IMR-90 (cell line): Measurements from ENCODE around the gene PDGFC. TPM values are rescaled to one million over a fixed set of nuclear protein-coding genes. Genes with fewer than 3 reads are reported as not detected.
A peak's percentile ranks its signal among the peaks of the same experiment; 100 is the strongest.

ENCODE experiments used
- ATAC-seq: fragments of 200-7000 bp; cut with Tn5 transposase; 2 replicates; pipeline ENCODE4 v1.9.1; 2020; ENCODE audit warnings: low read depth, mild to moderate bottlenecking, moderate library complexity
- BruUV-seq: library from RNA; stranded (reverse); fragments of 400-500 nt; replicated peaks from 2 replicates; lab custom pipeline; 2021; lab: Mats Ljungman, UMichigan
- CTCF ChIA-PET: fragments of 300-600 bp; formaldehyde crosslinking; extraction: SDS; loops from one replicate; lab custom pipeline; 2021; ENCODE audit warnings: antibody characterized with exemption; lab: Yijun Ruan, JAX
- POLR2A ChIA-PET: fragments of 300-600 bp; sonication (Branson Sonifier 250); formaldehyde crosslinking; loops from one replicate; lab custom pipeline; 2022; ENCODE audit warnings: antibody characterized with exemption; ENCODE audit not compliant: unreplicated experiment; lab: Charles Lee
- DNase-seq: peaks from one replicate; pipeline ENCODE4 v3.0.0; 2013
- H2AFZ ChIP-seq: replicated peaks from 2 replicates; pipeline ENCODE3; 2013; ENCODE audit warnings: low read length, mild to moderate bottlenecking; ENCODE audit not compliant: poor library complexity
- H2AK5ac ChIP-seq: 2 replicates; pipeline ENCODE4 v1.6.1; 2013; ENCODE audit warnings: low read depth, low read length, inconsistent platforms
- H2AK9ac ChIP-seq: replicated peaks from 2 replicates; pipeline ENCODE3; 2013; ENCODE audit warnings: mild to moderate bottlenecking, low read depth, low read length, moderate library complexity; ENCODE audit not compliant: poor library complexity
- H2BK120ac ChIP-seq: 2 replicates; pipeline ENCODE4 v1.6.1; 2013; ENCODE audit warnings: low read depth, low read length, inconsistent platforms
- H2BK15ac ChIP-seq: 3 replicates; pipeline ENCODE4 v1.6.1; 2013; ENCODE audit warnings: low read depth, low read length, inconsistent platforms
- H2BK20ac ChIP-seq: 2 replicates; pipeline ENCODE4 v1.6.1; 2013; ENCODE audit warnings: low read depth, mild to moderate bottlenecking, inconsistent platforms, low read length, moderate library complexity
- H2BK5ac ChIP-seq: 2 replicates; pipeline ENCODE4 v1.6.1; 2013; ENCODE audit warnings: mild to moderate bottlenecking, low read depth, low read length, inconsistent platforms; ENCODE audit not compliant: poor library complexity, severe bottlenecking
- H3K14ac ChIP-seq: replicated peaks from 2 replicates; pipeline ENCODE4 v1.6.1; 2013; ENCODE audit warnings: low read depth, low read length, inconsistent platforms
- H3K18ac ChIP-seq: 2 replicates; pipeline ENCODE4 v1.6.1; 2013; ENCODE audit warnings: low read depth, low read length, control low read depth
- H3K23ac ChIP-seq: 2 replicates; pipeline ENCODE4 v1.6.1; 2013; ENCODE audit warnings: low read depth, low read length, inconsistent platforms
- H3K27ac ChIP-seq: 2 replicates; pipeline ENCODE4 v1.5.1; 2013; ENCODE audit warnings: mild to moderate bottlenecking, control low read depth, low read length; ENCODE audit not compliant: insufficient read depth
- H3K27me3 ChIP-seq: 2 replicates; pipeline ENCODE4 v1.6.1; 2013; ENCODE audit warnings: low read length; ENCODE audit not compliant: control insufficient read depth, insufficient read depth
- H3K36me3 ChIP-seq: 2 replicates; pipeline ENCODE4 v1.6.1; 2013; ENCODE audit warnings: low read length, mixed read lengths; ENCODE audit not compliant: control insufficient read depth, insufficient read depth
- H3K4ac ChIP-seq: 2 replicates; pipeline ENCODE4 v1.6.1; 2013; ENCODE audit warnings: low read depth, low read length, inconsistent platforms
- H3K4me1 ChIP-seq: 2 replicates; pipeline ENCODE4 v1.6.1; 2013; ENCODE audit warnings: low read length, mixed read lengths; ENCODE audit not compliant: control insufficient read depth, insufficient read depth
- H3K4me2 ChIP-seq: 2 replicates; pipeline ENCODE4 v1.6.1; 2013; ENCODE audit warnings: low read depth, mild to moderate bottlenecking, control low read depth, low read length, moderate library complexity
- H3K4me3 ChIP-seq: 2 replicates; pipeline ENCODE4 v1.5.1; 2013; ENCODE audit warnings: low read depth, mild to moderate bottlenecking, control low read depth, low read length, moderate library complexity; ENCODE audit not compliant: insufficient read depth
- H3K56ac ChIP-seq: 2 replicates; pipeline ENCODE4 v1.6.1; 2013; ENCODE audit warnings: low read length, inconsistent platforms; ENCODE audit not compliant: insufficient read depth; ENCODE audit errors: extremely low read depth
- H3K79me1 ChIP-seq, 2 experiments: 2 replicates each; pipeline ENCODE4 v1.6.1; 2013; ENCODE audit warnings: low read length in 2 of 2, inconsistent platforms in 1 of 2, low read depth in 1 of 2
- H3K9ac ChIP-seq: 2 replicates; pipeline ENCODE4 v1.6.1; 2013; ENCODE audit warnings: low read depth, low read length, control low read depth
- H3K9me1 ChIP-seq: 2 replicates; pipeline ENCODE4 v1.6.1; 2013; ENCODE audit warnings: low read length, inconsistent platforms; ENCODE audit not compliant: insufficient read depth
- H3K9me3 ChIP-seq: 2 replicates; pipeline ENCODE4 v1.6.1; 2013; ENCODE audit warnings: low read length; ENCODE audit not compliant: control insufficient read depth, insufficient read depth
- H4K20me1 ChIP-seq: 2 replicates; pipeline ENCODE4 v1.6.1; 2013; ENCODE audit warnings: low read length, inconsistent platforms; ENCODE audit not compliant: insufficient read depth
- H4K5ac ChIP-seq: 2 replicates; pipeline ENCODE4 v1.6.1; 2013; ENCODE audit warnings: mild to moderate bottlenecking, low read depth, low read length, control low read depth
- H4K8ac ChIP-seq, 2 experiments: 2 replicates each; pipeline ENCODE4 v1.6.1; 2013; ENCODE audit warnings: low read depth in 2 of 2, low read length in 2 of 2, control low read depth in 1 of 2, inconsistent platforms in 1 of 2
- H4K91ac ChIP-seq: 2 replicates; pipeline ENCODE4 v1.6.1; 2013; ENCODE audit warnings: low read depth, low read length, inconsistent platforms; ENCODE audit not compliant: insufficient read depth
- RCOR1 ChIP-seq: IDR thresholded peaks from 2 replicates; pipeline ENCODE4 v1.6.1; 2012; ENCODE audit warnings: mild to moderate bottlenecking, low read length, improper control_type of control experiment; ENCODE audit not compliant: insufficient replicate concordance
- WGBS, 2 experiments: methylation state at CpG; one replicate each; pipeline versions ENCODE4 v1.1.5 to v1.1.7; 2013; ENCODE audit warnings: missing lambda C conversion rate in 2 of 2; ENCODE audit not compliant: insufficient read length in 1 of 2; ENCODE audit errors: extremely low coverage in 2 of 2; 5-methylcytosine and 5-hydroxymethylcytosine counted together
- dilution Hi-C: fragments of 300-500 bp; cut with HindIII; formaldehyde crosslinking; loops from one replicate; pipeline ENCODE4 v1.14.3; 2018; ENCODE audit warnings: low sequenced_read_pairs; ENCODE audit not compliant: unreplicated experiment
- in situ Hi-C: fragments of 300-500 bp; cut with MboI; formaldehyde crosslinking; loops from 3 replicates; pipeline ENCODE4 v1.14.3; 2019; ENCODE audit warnings: low sequenced_read_pairs, inconsistent platforms, mixed read lengths
- intact Hi-C: fragments of 100-400 bp; cut with micrococcal nuclease; formaldehyde crosslinking; loops from 2 replicates; pipeline ENCODE4 v1.10.0; 2022
- polyA plus RNA-seq, 3 experiments: library from polyadenylated mRNA; depleted of rRNA; stranded (reverse); fragments of >200 nt; gene quantifications; 2 replicates each; pipeline ENCODE4 v1.2.3, GENCODE V29; 2012; ENCODE audit warnings: low replicate concordance in 1 of 3
- total RNA-seq: library from RNA; depleted of rRNA; stranded (reverse); fragments of >200 nt; gene quantifications from 2 replicates; pipeline ENCODE4 v1.2.3, GENCODE V29; 2012
- TF ChIP-seq, protein P1 (sequence below): fragments of 150-350 bp; IDR thresholded peaks from 2 replicates; pipeline ENCODE4 v1.6.1; 2017; ENCODE audit warnings: mild to moderate bottlenecking, antibody characterized with exemption, low read length, low read depth

PDGFC gene
- total and polyA plus RNA-seq, 2 of the 4 experiments (the other 2 are of a cell fraction): 19.8 to 90.7 TPM

DNA sequence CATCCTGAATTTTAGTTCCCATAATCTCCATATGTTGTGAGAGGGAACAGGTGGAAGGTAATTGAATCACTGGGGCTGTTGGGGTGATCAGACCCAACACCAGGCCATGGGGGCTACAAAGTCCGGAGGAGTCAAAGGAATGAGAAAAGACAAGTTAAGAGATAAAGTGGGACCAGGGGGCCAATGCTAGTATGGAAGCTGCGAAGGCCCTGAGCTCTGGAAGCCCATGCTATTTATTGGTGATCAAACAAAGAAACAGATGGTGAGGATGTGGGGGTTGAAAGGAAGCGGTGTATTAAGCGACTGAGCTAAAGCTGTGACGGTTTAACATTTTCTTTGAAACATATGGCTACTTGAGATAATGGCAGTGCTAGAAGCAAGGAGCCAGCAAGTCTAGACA is 132.8 kb downstream of the PDGFC start:
- ChIA-PET POLR2A (no interaction called here), CTCF (no interaction called here)
- no peak overlapping the region for H3K56ac ChIP-seq
- H2AFZ ChIP-seq: no peak overlapping the region
- H3K79me1 ChIP-seq: peaks cover 23 to 24% of the 10 kb centered on the region in 2 experiments; a peak in 3 of 4 replicates
- BruUV-seq: no TSS peak
- ATAC-seq: no peak
- no peak overlapping the region for H3K14ac ChIP-seq
- H3K4me2 ChIP-seq: no peak overlapping the region
- 100% methylated on average over 5 of the region's 5 CpGs; no CpG with 5 or more reads in 1 of the 2 experiments for WGBS, 2 experiments
- peaks cover 28% of the 10 kb centered on the region for H3K9me3 ChIP-seq
- in situ Hi-C loops (no loop called here), dilution Hi-C loops (no loop called here), intact Hi-C loops (no loop called here)
- H2BK120ac ChIP-seq: no peak overlapping the region
- H3K9ac ChIP-seq: no peak overlapping the region
- no peaks in the 10 kb centered on the region for H3K9me1 ChIP-seq
- H3K36me3 ChIP-seq: peaks cover 9% of the 10 kb centered on the region; the same call in 1 of the 2 replicates
- no peak overlapping the region for H2AK5ac ChIP-seq
- DNase-seq: peak; percentile 13
- H3K4me1 ChIP-seq: no peaks in the 10 kb centered on the region
- H2BK20ac ChIP-seq: no peak overlapping the region
- no peak overlapping the region for H2AK9ac ChIP-seq
- H2BK5ac ChIP-seq: no peak overlapping the region
- H3K4ac ChIP-seq: no peak overlapping the region
- no peak overlapping the region for H3K4me3 ChIP-seq
- H3K27ac ChIP-seq: no peak overlapping the region
- no peak overlapping the region for H4K91ac ChIP-seq
- H4K20me1 ChIP-seq: no peaks in the 10 kb centered on the region
- no peak overlapping the region for H3K23ac ChIP-seq
- H2BK15ac ChIP-seq: no peak overlapping the region
- no peaks in the 10 kb centered on the region for H3K27me3 ChIP-seq
- no peak overlapping the region for H3K18ac ChIP-seq
- H4K8ac ChIP-seq: no peak overlapping the region
- peak; percentile 27 for TF ChIP-seq RCOR1
- TF ChIP-seq, protein P1, sequence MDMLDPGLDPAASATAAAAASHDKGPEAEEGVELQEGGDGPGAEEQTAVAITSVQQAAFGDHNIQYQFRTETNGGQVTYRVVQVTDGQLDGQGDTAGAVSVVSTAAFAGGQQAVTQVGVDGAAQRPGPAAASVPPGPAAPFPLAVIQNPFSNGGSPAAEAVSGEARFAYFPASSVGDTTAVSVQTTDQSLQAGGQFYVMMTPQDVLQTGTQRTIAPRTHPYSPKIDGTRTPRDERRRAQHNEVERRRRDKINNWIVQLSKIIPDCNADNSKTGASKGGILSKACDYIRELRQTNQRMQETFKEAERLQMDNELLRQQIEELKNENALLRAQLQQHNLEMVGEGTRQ: no peak
- H4K5ac ChIP-seq: no peak overlapping the region
